Superior temporal gyrus (tissue), 1 donor: ENCODE data around the gene ZNF26.
"Not testable (repeated sequence)": the region's sequence is repeated elsewhere in the genome, so short reads cannot be mapped to it uniquely, and the experiment has no call there.

ENCODE experiments used
- DNase-seq: peaks from one replicate; pipeline ENCODE4 v3.0.0-alpha.2; 2016; ENCODE audit errors: extremely low spot score

ZNF26 gene

GRCh38 chr12:132986001-132986884 lies at the start of gene ZNF26:
Gene ZNF26 (plus strand): TSS chr12:132986367. CDS start chr12:132986841, 474 bp downstream.
- peak; percentile 98 for DNase-seq

GRCh38 chr12:132936921-132937320 lies 49.2 kb upstream of the ZNF26 start:
- not testable (repeated sequence) for DNase-seq

GRCh38 chr12:132937476-132937875 lies 48.7 kb upstream of the ZNF26 start:
- DNase-seq: no peak

- not testable (repeated sequence) for DNase-seq
Observed at GRCh38 chr12:132938807-132939206, 47.4 kb upstream of the ZNF26 start.

- DNase-seq: no peak
Observed at GRCh38 chr12:132940071-132940719, 46.0 kb upstream of the ZNF26 start.

- no peak for DNase-seq
Observed at GRCh38 chr12:132941336-132941954, 44.7 kb upstream of the ZNF26 start.

- no peak for DNase-seq
Observed at GRCh38 chr12:132942611-132943010, 43.6 kb upstream of the ZNF26 start.

- no peak for DNase-seq
Observed at GRCh38 chr12:132945806-132946205, 40.4 kb upstream of the ZNF26 start.

GRCh38 chr12:132946246-132946820 lies 39.8 kb upstream of the ZNF26 start:
- no peak for DNase-seq

GRCh38 chr12:132948146-132949066 lies 37.8 kb upstream of the ZNF26 start:
- no peak for DNase-seq

GRCh38 chr12:132949936-132950837 lies 36.0 kb upstream of the ZNF26 start:
- no peak for DNase-seq

GRCh38 chr12:132950844-132951535 lies 35.2 kb upstream of the ZNF26 start:
- no peak for DNase-seq

- DNase-seq: no peak
Observed at GRCh38 chr12:132951649-132952048, 34.5 kb upstream of the ZNF26 start.

GRCh38 chr12:132952371-132953162 lies 33.6 kb upstream of the ZNF26 start:
- DNase-seq: no peak

- DNase-seq: no peak
Observed at GRCh38 chr12:132953163-132953425, 33.1 kb upstream of the ZNF26 start.

GRCh38 chr12:132953771-132954170 lies 32.4 kb upstream of the ZNF26 start:
- no peak for DNase-seq

GRCh38 chr12:132954471-132955048 lies 31.6 kb upstream of the ZNF26 start:
- no peak for DNase-seq
